ENCODE data around the gene MAP3K20. TPM values are rescaled to one million over a fixed set of nuclear protein-coding genes. Genes with fewer than 3 reads are reported as not detected.

The MAP3K20 gene
- total RNA-seq, 1 donor = 136 TPM

DNA sequence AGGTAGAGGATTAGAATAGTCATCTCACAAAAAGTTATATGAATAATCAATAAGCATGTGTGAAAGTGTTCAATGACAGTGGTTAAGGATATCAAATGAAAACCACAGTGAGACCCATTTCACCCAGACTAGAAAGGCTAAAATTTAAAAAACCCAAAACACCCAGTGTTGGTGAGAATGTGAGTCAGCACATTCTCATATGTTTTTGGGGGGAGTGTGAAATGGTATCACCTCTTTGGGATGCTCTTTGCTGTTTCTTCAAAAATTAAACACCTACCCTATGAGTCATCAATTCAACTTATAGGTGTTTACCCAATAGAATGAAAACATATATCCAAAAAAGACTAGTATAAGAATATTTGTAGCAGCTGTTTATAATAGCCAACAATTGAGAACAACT, 69.8 kb downstream of the MAP3K20 start:
- no peak for DNase-seq (ENCODE audit: low read depth)
- no peak for TF ChIP-seq CTCF (IDR thresholded peaks at IDR 0.05; ENCODE audit: insufficient read depth, low read depth, low read length)
- no peak overlapping the region for H3K4me3 ChIP-seq (ENCODE audit: low read depth, low read length)

DNA sequence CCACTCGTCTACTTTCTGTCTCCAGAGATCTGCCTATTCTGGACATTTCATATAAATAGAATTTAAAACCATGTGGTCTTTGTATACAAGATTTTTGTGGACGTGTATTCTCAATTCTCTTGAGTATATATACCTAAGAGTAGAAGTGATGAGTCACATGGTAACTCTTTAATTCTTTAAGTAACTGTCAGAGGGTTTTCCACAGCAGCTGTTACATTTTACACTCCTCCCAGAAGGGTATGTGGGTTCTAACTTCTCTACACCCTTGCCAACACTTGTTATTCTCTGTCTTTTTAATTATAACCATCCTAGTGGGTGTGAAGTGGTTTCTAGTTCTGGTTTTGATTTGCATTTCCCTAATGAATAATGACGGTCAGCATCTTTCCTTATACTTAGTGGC, 70.9 kb downstream of the MAP3K20 start:
- TF ChIP-seq CTCF (IDR thresholded peaks at IDR 0.05; ENCODE audit: insufficient read depth, low read depth, low read length) = no peak
- no peak overlapping the region for H3K4me3 ChIP-seq (ENCODE audit: low read depth, low read length)
- no peak for DNase-seq (ENCODE audit: low read depth)

GRCh38 chr2:173148520-173148919, 72.9 kb downstream of the MAP3K20 start:
- no peak for DNase-seq (ENCODE audit: low read depth)
- TF ChIP-seq CTCF (IDR thresholded peaks at IDR 0.05; ENCODE audit: insufficient read depth, low read depth, low read length) = no peak
- H3K4me3 ChIP-seq (ENCODE audit: low read depth, low read length) = no peak overlapping the region

DNA sequence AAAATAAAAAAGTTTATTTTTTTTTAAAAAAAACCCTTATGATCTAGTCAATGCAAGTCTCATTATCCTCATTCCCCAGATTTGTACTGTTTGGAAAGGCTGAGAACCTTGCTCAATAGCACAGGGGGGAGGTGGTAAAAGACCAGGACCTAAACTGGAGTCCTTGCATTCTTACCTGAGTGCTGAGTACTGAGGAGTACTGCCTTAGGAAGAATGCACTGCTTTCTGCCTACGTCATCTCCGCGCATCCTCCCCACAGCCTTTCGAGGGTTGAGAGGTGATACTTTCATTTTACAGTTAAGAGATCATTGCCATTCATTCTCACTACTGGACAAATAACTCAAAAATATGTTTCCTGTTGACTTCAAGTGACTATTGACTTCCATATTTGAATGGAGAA, 73.8 kb downstream of the MAP3K20 start:
- TF ChIP-seq CTCF (IDR thresholded peaks at IDR 0.05; ENCODE audit: insufficient read depth, low read depth, low read length) = no peak
- no peak for DNase-seq (ENCODE audit: low read depth)
- no peak overlapping the region for H3K4me3 ChIP-seq (ENCODE audit: low read depth, low read length)

- TF ChIP-seq CTCF (IDR thresholded peaks at IDR 0.05; ENCODE audit: insufficient read depth, low read depth, low read length) = no peak
- DNase-seq (ENCODE audit: low read depth) = peak; percentile 77
- no peak overlapping the region for H3K4me3 ChIP-seq (ENCODE audit: low read depth, low read length)
Measured at GRCh38 chr2:173150087-173150486, 74.4 kb downstream of the MAP3K20 start.

- no peak for DNase-seq (ENCODE audit: low read depth)
- no peak overlapping the region for H3K4me3 ChIP-seq (ENCODE audit: low read depth, low read length)
- TF ChIP-seq CTCF (IDR thresholded peaks at IDR 0.05; ENCODE audit: insufficient read depth, low read depth, low read length) = no peak
Measured at GRCh38 chr2:173150963-173151362, 75.3 kb downstream of the MAP3K20 start.

GRCh38 chr2:173151671-173152401, 76.2 kb downstream of the MAP3K20 start:
- no peak for TF ChIP-seq CTCF (IDR thresholded peaks at IDR 0.05; ENCODE audit: insufficient read depth, low read depth, low read length)
- H3K4me3 ChIP-seq (ENCODE audit: low read depth, low read length) = no peak overlapping the region
- DNase-seq (ENCODE audit: low read depth) = peak; percentile 64
